SK-N-SH treated with all-trans-retinoic acid at 6 μM for 48 hours (cell line): ENCODE measurements around the gene PZP.

Source experiments
- ATAC-seq: fragments of 200-7000 bp; cut with Tn5 transposase; 3 replicates; pipeline ENCODE4 v1.9.1; 2020; ENCODE audit warnings: mild to moderate bottlenecking, moderate library complexity
- ARNTL ChIP-seq: fragments of 450-650 bp; formaldehyde crosslinking; IDR thresholded peaks from 2 replicates; pipeline ENCODE4 v1.5.0; 2020; ENCODE audit warnings: low read depth, mild to moderate bottlenecking, moderate library complexity, borderline replicate concordance
- BACH2 ChIP-seq: fragments of 250-450 bp; sonication (Bioruptor Pico); IDR thresholded peaks from 2 replicates; pipeline ENCODE4 v1.9.0; 2021; ENCODE audit warnings: mild to moderate bottlenecking, borderline replicate concordance
- CREB5 ChIP-seq: fragments of 250-450 bp; sonication (Bioruptor Pico); IDR thresholded peaks from 2 replicates; pipeline ENCODE4 v1.5.1; 2020; ENCODE audit warnings: low read depth, mild to moderate bottlenecking, moderate library complexity
- CSDC2 ChIP-seq: fragments of 250-450 bp; sonication (Bioruptor Pico); IDR thresholded peaks from 2 replicates; pipeline ENCODE4 v1.5.0; 2020; ENCODE audit warnings: mild to moderate bottlenecking, moderate library complexity
- ESRRG ChIP-seq: fragments of 250-450 bp; sonication (Bioruptor Pico); IDR thresholded peaks from 2 replicates; pipeline ENCODE4 v1.6.1; 2021; ENCODE audit warnings: mild to moderate bottlenecking
- ISL1 ChIP-seq: fragments of 250-450 bp; sonication (Bioruptor Pico); IDR thresholded peaks from 2 replicates; pipeline ENCODE4 v2.1.2; 2022; ENCODE audit warnings: mild to moderate bottlenecking, moderate library complexity
- PATZ1 ChIP-seq: fragments of 250-450 bp; sonication (Bioruptor Pico); IDR thresholded peaks from 2 replicates; pipeline ENCODE4 v1.8.0; 2020; ENCODE audit warnings: mild to moderate bottlenecking, moderate library complexity, borderline replicate concordance
- PPARA ChIP-seq: fragments of 250-450 bp; sonication (Bioruptor Pico); IDR thresholded peaks from 2 replicates; pipeline ENCODE4 v1.5.0; 2020; ENCODE audit warnings: mild to moderate bottlenecking, borderline replicate concordance
- RARB ChIP-seq: fragments of 250-450 bp; sonication (Bioruptor Pico); IDR thresholded peaks from 2 replicates; pipeline ENCODE4 v1.8.0; 2021; ENCODE audit warnings: mild to moderate bottlenecking, moderate library complexity
- SNAI2 ChIP-seq: fragments of 250-450 bp; sonication (Bioruptor Pico); IDR thresholded peaks from 2 replicates; pipeline ENCODE4 v1.5.0; 2020; ENCODE audit warnings: mild to moderate bottlenecking, moderate library complexity
- TCF4 ChIP-seq: fragments of 250-450 bp; sonication (Bioruptor Pico); IDR thresholded peaks from 2 replicates; pipeline ENCODE4 v1.8.0; 2021; ENCODE audit warnings: mild to moderate bottlenecking, moderate library complexity, borderline replicate concordance
- TOX ChIP-seq: fragments of 250-450 bp; sonication (Bioruptor Pico); IDR thresholded peaks from 2 replicates; pipeline ENCODE4 v1.8.0; 2021; ENCODE audit warnings: mild to moderate bottlenecking, moderate library complexity, borderline replicate concordance
- ZC3H10 ChIP-seq: fragments of 250-450 bp; sonication (Bioruptor Pico); IDR thresholded peaks from 2 replicates; pipeline ENCODE4 v1.5.1; 2021; ENCODE audit warnings: mild to moderate bottlenecking, moderate library complexity
- ZFP3 ChIP-seq: fragments of 250-450 bp; sonication (Bioruptor Pico); IDR thresholded peaks from 2 replicates; pipeline ENCODE4 v1.5.0; 2020; ENCODE audit warnings: mild to moderate bottlenecking, moderate library complexity
- ZFP30 ChIP-seq: fragments of 450-650 bp; formaldehyde crosslinking; IDR thresholded peaks from 2 replicates; pipeline ENCODE4 v1.5.0; 2022; ENCODE audit warnings: mild to moderate bottlenecking, moderate library complexity
- ZNF565 ChIP-seq: fragments of 450-650 bp; formaldehyde crosslinking; conservative IDR thresholded peaks from 2 replicates; pipeline ENCODE4 v1.5.0; 2020; ENCODE audit warnings: low read depth, mild to moderate bottlenecking, moderate library complexity
- ZNF8 ChIP-seq: fragments of 450-650 bp; formaldehyde crosslinking; IDR thresholded peaks from 2 replicates; pipeline ENCODE4 v1.5.0; 2020; ENCODE audit warnings: mild to moderate bottlenecking, moderate library complexity
- TF ChIP-seq, protein P1 (sequence below): fragments of 250-450 bp; sonication (Bioruptor Pico); IDR thresholded peaks from 2 replicates; pipeline ENCODE4 v1.5.0; 2020; ENCODE audit warnings: mild to moderate bottlenecking, moderate library complexity

The PZP gene

GRCh38 chr12:9132008-9132535 lies 76.1 kb downstream of the PZP start:
- ATAC-seq, result no peak
- no peak for TF ChIP-seq ISL1 (CRISPR knock-in tag)
- no peak for TF ChIP-seq ZFP30 (CRISPR knock-in tag)
- TF ChIP-seq BACH2 (CRISPR knock-in tag), result no peak
- TF ChIP-seq ARNTL (CRISPR knock-in tag), result no peak
- no peak for TF ChIP-seq CSDC2 (CRISPR knock-in tag)
- TF ChIP-seq RARB (CRISPR knock-in tag), result no peak
- TF ChIP-seq ZNF565 (CRISPR knock-in tag), result no peak
- no peak for TF ChIP-seq PPARA
- TF ChIP-seq TCF4, result no peak
- no peak for TF ChIP-seq CREB5
- no peak for TF ChIP-seq ESRRG
- TF ChIP-seq TOX (CRISPR knock-in tag), result no peak
- TF ChIP-seq PATZ1, result no peak
- TF ChIP-seq SNAI2, result no peak
- TF ChIP-seq, protein P1, sequence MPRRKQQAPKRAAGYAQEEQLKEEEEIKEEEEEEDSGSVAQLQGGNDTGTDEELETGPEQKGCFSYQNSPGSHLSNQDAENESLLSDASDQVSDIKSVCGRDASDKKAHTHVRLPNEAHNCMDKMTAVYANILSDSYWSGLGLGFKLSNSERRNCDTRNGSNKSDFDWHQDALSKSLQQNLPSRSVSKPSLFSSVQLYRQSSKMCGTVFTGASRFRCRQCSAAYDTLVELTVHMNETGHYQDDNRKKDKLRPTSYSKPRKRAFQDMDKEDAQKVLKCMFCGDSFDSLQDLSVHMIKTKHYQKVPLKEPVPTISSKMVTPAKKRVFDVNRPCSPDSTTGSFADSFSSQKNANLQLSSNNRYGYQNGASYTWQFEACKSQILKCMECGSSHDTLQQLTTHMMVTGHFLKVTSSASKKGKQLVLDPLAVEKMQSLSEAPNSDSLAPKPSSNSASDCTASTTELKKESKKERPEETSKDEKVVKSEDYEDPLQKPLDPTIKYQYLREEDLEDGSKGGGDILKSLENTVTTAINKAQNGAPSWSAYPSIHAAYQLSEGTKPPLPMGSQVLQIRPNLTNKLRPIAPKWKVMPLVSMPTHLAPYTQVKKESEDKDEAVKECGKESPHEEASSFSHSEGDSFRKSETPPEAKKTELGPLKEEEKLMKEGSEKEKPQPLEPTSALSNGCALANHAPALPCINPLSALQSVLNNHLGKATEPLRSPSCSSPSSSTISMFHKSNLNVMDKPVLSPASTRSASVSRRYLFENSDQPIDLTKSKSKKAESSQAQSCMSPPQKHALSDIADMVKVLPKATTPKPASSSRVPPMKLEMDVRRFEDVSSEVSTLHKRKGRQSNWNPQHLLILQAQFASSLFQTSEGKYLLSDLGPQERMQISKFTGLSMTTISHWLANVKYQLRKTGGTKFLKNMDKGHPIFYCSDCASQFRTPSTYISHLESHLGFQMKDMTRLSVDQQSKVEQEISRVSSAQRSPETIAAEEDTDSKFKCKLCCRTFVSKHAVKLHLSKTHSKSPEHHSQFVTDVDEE (CRISPR knock-in tag), result no peak
- no peak for TF ChIP-seq ZFP3 (CRISPR knock-in tag)

DNA sequence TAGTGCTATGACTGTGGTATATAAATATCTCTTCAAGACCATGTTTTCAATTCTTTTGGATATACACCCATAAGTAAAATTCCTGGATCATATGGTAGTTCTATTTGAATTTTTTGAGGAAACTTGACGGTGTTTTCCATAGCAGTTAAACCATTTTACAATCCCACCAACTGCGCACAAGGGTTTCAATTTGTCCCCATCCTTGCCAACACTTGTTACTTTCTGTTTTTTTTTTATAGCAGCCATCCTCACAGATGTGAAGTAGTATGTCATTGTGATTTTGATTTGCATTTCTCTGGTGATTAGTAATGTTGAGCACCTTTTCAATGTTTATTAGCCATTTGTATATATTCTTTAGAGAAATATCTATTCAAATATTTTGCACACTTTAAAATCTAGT lies 78.0 kb downstream of the PZP start:
- TF ChIP-seq CREB5, result no peak
- TF ChIP-seq BACH2 (CRISPR knock-in tag), result no peak
- no peak for TF ChIP-seq ZNF8 (CRISPR knock-in tag)
- TF ChIP-seq ZFP30 (CRISPR knock-in tag), result no peak
- TF ChIP-seq, protein P1 (CRISPR knock-in tag), result no peak
- TF ChIP-seq TCF4, result no peak
- no peak for TF ChIP-seq ISL1 (CRISPR knock-in tag)
- no peak for TF ChIP-seq ZNF565 (CRISPR knock-in tag)
- TF ChIP-seq ZFP3 (CRISPR knock-in tag), result no peak
- TF ChIP-seq ZC3H10 (CRISPR knock-in tag), result no peak
- TF ChIP-seq PATZ1, result no peak
- no peak for TF ChIP-seq ARNTL (CRISPR knock-in tag)
- ATAC-seq, result no peak
